Fibroblast of lung (primary cell): ENCODE data around the gene PWP1. TPM values are rescaled to one million over a fixed set of nuclear protein-coding genes. Genes with fewer than 3 reads are reported as not detected.

Source experiments
- DNase-seq, 2 donors: peaks; one replicate each; pipeline versions ENCODE4 v3.0.0 to v3.0.0-alpha.2; 2010; ENCODE audit warnings: low read depth in 2 of 2
- H2AFZ ChIP-seq: 2 replicates; pipeline ENCODE4 v1.5.1; 2012; ENCODE audit warnings: low read length, control low read depth, inconsistent platforms
- H3K27ac ChIP-seq: 2 replicates; pipeline ENCODE4 v1.5.1; 2011; ENCODE audit warnings: low read length, control low read depth; ENCODE audit not compliant: insufficient read depth
- H3K27me3 ChIP-seq: 2 replicates; pipeline ENCODE4 v1.5.1; 2011; ENCODE audit warnings: mild to moderate bottlenecking, low read length; ENCODE audit not compliant: control insufficient read depth, insufficient read depth
- H3K36me3 ChIP-seq: 2 replicates; pipeline ENCODE4 v1.5.1; 2011; ENCODE audit warnings: low read length; ENCODE audit not compliant: control insufficient read depth, insufficient read depth
- H3K4me1 ChIP-seq: 2 replicates; pipeline ENCODE4 v1.5.1; 2011; ENCODE audit warnings: low read length; ENCODE audit not compliant: control insufficient read depth, insufficient read depth; ENCODE audit errors: extremely low read depth
- H3K4me2 ChIP-seq: 2 replicates; pipeline ENCODE4 v1.5.1; 2011; ENCODE audit warnings: low read length, control low read depth; ENCODE audit not compliant: insufficient read depth; ENCODE audit errors: extremely low read depth
- H3K4me3 ChIP-seq, 4 experiments: fragments of 200-600 bp in 1 of 4; sonication (generic) in 1 of 4; replicated peaks in 1 of 4; 2 replicates each; pipeline ENCODE4 v1.5.1; 2011 to 2016; ENCODE audit warnings: low read length in 4 of 4, low read depth in 3 of 4, mild to moderate bottlenecking in 3 of 4, control low read depth in 2 of 4, inconsistent platforms in 1 of 4, mixed read lengths in 1 of 4; ENCODE audit not compliant: insufficient read depth in 1 of 4; ENCODE audit errors: control extremely low read depth in 1 of 4
- H3K79me2 ChIP-seq: 2 replicates; pipeline ENCODE4 v1.5.1; 2012; ENCODE audit warnings: mild to moderate bottlenecking, low read length, inconsistent platforms; ENCODE audit not compliant: control insufficient read depth, insufficient read depth
- H3K9ac ChIP-seq: 2 replicates; pipeline ENCODE4 v1.5.1; 2011; ENCODE audit warnings: mild to moderate bottlenecking, low read length, control low read depth; ENCODE audit not compliant: insufficient read depth
- H3K9me3 ChIP-seq: 2 replicates; pipeline ENCODE4 v1.5.1; 2012; ENCODE audit warnings: low read depth, low read length; ENCODE audit not compliant: control insufficient read depth, insufficient read depth
- H4K20me1 ChIP-seq: 2 replicates; pipeline ENCODE4 v1.5.1; 2011; ENCODE audit warnings: low read length; ENCODE audit not compliant: control insufficient read depth, insufficient read depth; ENCODE audit errors: extremely low read depth
- CTCF ChIP-seq, 2 donors: IDR thresholded peaks in 1 of 2; conservative IDR thresholded peaks in 1 of 2; 1 replicate in 1 of 2; 2 replicates in 1 of 2; pipeline ENCODE4 v1.5.1; 2011 to 2012; ENCODE audit warnings: low read length in 2 of 2, control low read depth in 1 of 2, inconsistent platforms in 1 of 2, low read depth in 1 of 2, mild to moderate bottlenecking in 1 of 2
- EZH2 ChIP-seq: IDR thresholded peaks from 2 replicates; pipeline ENCODE4 v1.5.1; 2012; ENCODE audit warnings: low read length, control low read depth, mild to moderate bottlenecking; ENCODE audit errors: missing control alignments
- polyA plus RNA-seq, 2 donors: library from polyadenylated mRNA; depleted of rRNA in 1 of 2; stranded (reverse) in 1 of 2; unstranded in 1 of 2; fragments of >200 nt; gene quantifications; 2 replicates each; pipeline ENCODE4 v1.2.1, GENCODE V29; 2011 to 2012; ENCODE audit warnings: missing spikeins in 1 of 2
- total RNA-seq: library from RNA; depleted of rRNA; stranded (reverse); fragments of >200 nt; gene quantifications from 2 replicates; pipeline ENCODE4 v1.2.1, GENCODE V29; 2014

The PWP1 gene
- total and polyA plus RNA-seq, 2 donors (not counting 1 experiment from before 2014, with no cell fraction given) = 42.3 to 218 TPM

- Histone ChIP-seq H3K27me3 (no peaks in the 10 kb centered on the region), H4K20me1 (no peaks in the 10 kb centered on the region), H3K36me3 (no peaks in the 10 kb centered on the region), H3K79me2 (no peaks in the 10 kb centered on the region), H2AFZ (no peak overlapping the region), H3K27ac (no peak overlapping the region), H3K4me3 (no peak overlapping the region), H3K4me2 (no peak overlapping the region), H3K4me1 (no peaks in the 10 kb centered on the region), H3K9me3 (no peaks in the 10 kb centered on the region), H3K9ac (no peak overlapping the region)
- DNase-seq = no peak
- no peak for TF ChIP-seq CTCF (conservative IDR thresholded peaks at IDR 0.05 in 1 of 2, IDR thresholded peaks at IDR 0.05 in 1 of 2; ENCODE audit: low read depth in 1 of 2, low read length in 2 of 2)
- no peak for TF ChIP-seq EZH2
Observed at GRCh38 chr12:107657133-107657532, 28.5 kb upstream of the PWP1 start.

- H3K27ac ChIP-seq = no peak overlapping the region
- no peaks in the 10 kb centered on the region for H3K9me3 ChIP-seq
- no peaks in the 10 kb centered on the region for H3K36me3 ChIP-seq
- no peak overlapping the region for H3K4me3 ChIP-seq
- TF ChIP-seq EZH2 = no peak
- no peak for TF ChIP-seq CTCF (conservative IDR thresholded peaks at IDR 0.05 in 1 of 2, IDR thresholded peaks at IDR 0.05 in 1 of 2; ENCODE audit: low read depth in 1 of 2, low read length in 2 of 2)
- no peaks in the 10 kb centered on the region for H3K79me2 ChIP-seq
- H3K4me2 ChIP-seq = no peak overlapping the region
- H4K20me1 ChIP-seq = no peaks in the 10 kb centered on the region
- H3K27me3 ChIP-seq = no peaks in the 10 kb centered on the region
- no peaks in the 10 kb centered on the region for H3K4me1 ChIP-seq
- no peak for DNase-seq
- H3K9ac ChIP-seq = no peak overlapping the region
- no peak overlapping the region for H2AFZ ChIP-seq
Observed at GRCh38 chr12:107657621-107658020, 28.0 kb upstream of the PWP1 start.

- Histone ChIP-seq H3K4me2 (no peak overlapping the region), H3K4me1 (no peaks in the 10 kb centered on the region), H3K9ac (no peak overlapping the region), H3K4me3 (no peak overlapping the region), H3K36me3 (no peaks in the 10 kb centered on the region), H3K9me3 (no peaks in the 10 kb centered on the region), H3K27ac (no peak overlapping the region), H3K79me2 (no peaks in the 10 kb centered on the region), H2AFZ (no peak overlapping the region), H3K27me3 (no peaks in the 10 kb centered on the region), H4K20me1 (no peaks in the 10 kb centered on the region)
- no peak for DNase-seq
- TF ChIP-seq CTCF (conservative IDR thresholded peaks at IDR 0.05 in 1 of 2, IDR thresholded peaks at IDR 0.05 in 1 of 2; ENCODE audit: low read depth in 1 of 2, low read length in 2 of 2) (no peak), EZH2 (no peak)
Observed at GRCh38 chr12:107660235-107660634, 25.4 kb upstream of the PWP1 start.
